HepG2 (cell line): ENCODE measurements around the gene MFAP1. TPM values are rescaled to one million over a fixed set of nuclear protein-coding genes. Genes with fewer than 3 reads are reported as not detected.

Experiments
- GTF3A ChIP-seq: sonication (generic); formaldehyde crosslinking; conservative IDR thresholded peaks from 2 replicates; pipeline ENCODE4 v1.4.0; 2020; ENCODE audit warnings: mild to moderate bottlenecking, missing genetic modification reagents
- HOXA9 ChIP-seq: sonication (generic); formaldehyde crosslinking; IDR thresholded peaks from 2 replicates; pipeline ENCODE4 v1.8.1; 2022; ENCODE audit warnings: missing genetic modification reagents, mild to moderate bottlenecking, moderate library complexity, borderline replicate concordance
- KAT8 ChIP-seq: IDR thresholded peaks from 2 replicates; pipeline ENCODE4 v1.6.1; 2016; ENCODE audit warnings: missing genetic modification reagents, missing compliant biosample characterization
- KDM5A ChIP-seq: fragments of 200-600 bp; sonication (generic); IDR thresholded peaks from 2 replicates; pipeline ENCODE4 v1.7.0; 2018; ENCODE audit warnings: antibody characterized with exemption, mild to moderate bottlenecking, low read length, borderline replicate concordance
- KLF16 ChIP-seq, 2 experiments: sonication (generic) in 1 of 2; formaldehyde crosslinking in 1 of 2; IDR thresholded peaks; 2 replicates each; pipeline versions ENCODE4 v1.6.1 to v1.8.0; 2016 to 2023; ENCODE audit warnings: missing genetic modification reagents in 2 of 2, missing compliant biosample characterization in 1 of 2
- PPARG ChIP-seq: conservative IDR thresholded peaks from 2 replicates; pipeline ENCODE4 v1.6.1; 2016; ENCODE audit warnings: missing biosample characterization, missing genetic modification reagents
- SOX5 ChIP-seq: IDR thresholded peaks from 2 replicates; pipeline ENCODE4 v1.6.1; 2016; ENCODE audit warnings: borderline replicate concordance
- SPEN ChIP-seq: sonication (generic); formaldehyde crosslinking; IDR thresholded peaks from 2 replicates; pipeline ENCODE4 v1.5.1; 2020; ENCODE audit warnings: low read depth, mild to moderate bottlenecking, missing genetic modification reagents
- WIZ ChIP-seq: sonication (generic); formaldehyde crosslinking; IDR thresholded peaks from 2 replicates; pipeline ENCODE4 v1.5.1; 2020; ENCODE audit warnings: mild to moderate bottlenecking, missing genetic modification reagents
- ZFYVE20 ChIP-seq: sonication (generic); formaldehyde crosslinking; IDR thresholded peaks from 2 replicates; pipeline ENCODE4 v1.8.0; 2023; ENCODE audit warnings: low read depth, mild to moderate bottlenecking, moderate library complexity, missing genetic modification reagents, borderline replicate concordance
- ZKSCAN1 ChIP-seq: fragments of 150-350 bp; IDR thresholded peaks from 2 replicates; pipeline ENCODE4 v1.6.1; 2014; ENCODE audit warnings: low read length
- ZNF292 ChIP-seq: sonication (generic); formaldehyde crosslinking; IDR thresholded peaks from 2 replicates; pipeline ENCODE4 v1.8.1; 2022; ENCODE audit warnings: mild to moderate bottlenecking, low read depth, missing genetic modification reagents, borderline replicate concordance
- ZNF431 ChIP-seq: sonication (generic); formaldehyde crosslinking; IDR thresholded peaks from 2 replicates; pipeline ENCODE4 v1.9.0; 2022; ENCODE audit warnings: missing genetic modification reagents, low read depth, mild to moderate bottlenecking, borderline replicate concordance
- ZNF441 ChIP-seq: sonication (generic); formaldehyde crosslinking; IDR thresholded peaks from 2 replicates; pipeline ENCODE4 v1.7.0; 2021; ENCODE audit warnings: missing genetic modification reagents, borderline replicate concordance
- polyA plus RNA-seq, 8 experiments: library from polyadenylated mRNA; depleted of rRNA in 3 of 8; stranded (reverse) in 7 of 8; unstranded in 1 of 8; fragments of >200 nt; fragmentation: Illumina TruSeq in 4 of 8; extraction: Trizol in 4 of 8; gene quantifications; 2 replicates each; pipeline versions ENCODE4 v1.2.1 to v1.2.3, GENCODE V29; 2011 to 2016; ENCODE audit warnings: low read depth in 4 of 8, missing spikeins in 1 of 8, mixed read lengths in 1 of 8; ENCODE audit not compliant: insufficient read depth in 1 of 8
- total RNA-seq, 5 experiments: library from RNA; depleted of rRNA; stranded (reverse); fragments of >200 nt; fragmentation: Illumina TruSeq; extraction: Trizol; gene quantifications; 2 replicates each; pipeline ENCODE4 v1.2.3, GENCODE V29; 2016; ENCODE audit warnings: low read depth in 1 of 5
- TF ChIP-seq, protein P1 (sequence below): sonication (generic); formaldehyde crosslinking; IDR thresholded peaks from 2 replicates; pipeline ENCODE4 v1.4.0; 2020; ENCODE audit warnings: missing genetic modification reagents, borderline replicate concordance
- TF ChIP-seq, protein P2 (sequence below): sonication (generic); formaldehyde crosslinking; IDR thresholded peaks from 2 replicates; pipeline ENCODE4 v1.4.0; 2020; ENCODE audit warnings: mild to moderate bottlenecking, low read depth, missing genetic modification reagents
- TF ChIP-seq, protein P3 (sequence below): IDR thresholded peaks from 2 replicates; pipeline ENCODE4 v1.6.1; 2012; ENCODE audit warnings: low read depth, low read length, improper control_type of control experiment
- TF ChIP-seq, protein P4 (sequence below): sonication (generic); formaldehyde crosslinking; IDR thresholded peaks from 2 replicates; pipeline ENCODE4 v1.4.0; 2020; ENCODE audit warnings: mild to moderate bottlenecking, missing genetic modification reagents, borderline replicate concordance

Gene MFAP1
- total and polyA plus RNA-seq, 2 of the 13 experiments (the other 11 are each of a cell fraction or from before 2014, with no cell fraction given): 11.8 to 39.5 TPM

DNA sequence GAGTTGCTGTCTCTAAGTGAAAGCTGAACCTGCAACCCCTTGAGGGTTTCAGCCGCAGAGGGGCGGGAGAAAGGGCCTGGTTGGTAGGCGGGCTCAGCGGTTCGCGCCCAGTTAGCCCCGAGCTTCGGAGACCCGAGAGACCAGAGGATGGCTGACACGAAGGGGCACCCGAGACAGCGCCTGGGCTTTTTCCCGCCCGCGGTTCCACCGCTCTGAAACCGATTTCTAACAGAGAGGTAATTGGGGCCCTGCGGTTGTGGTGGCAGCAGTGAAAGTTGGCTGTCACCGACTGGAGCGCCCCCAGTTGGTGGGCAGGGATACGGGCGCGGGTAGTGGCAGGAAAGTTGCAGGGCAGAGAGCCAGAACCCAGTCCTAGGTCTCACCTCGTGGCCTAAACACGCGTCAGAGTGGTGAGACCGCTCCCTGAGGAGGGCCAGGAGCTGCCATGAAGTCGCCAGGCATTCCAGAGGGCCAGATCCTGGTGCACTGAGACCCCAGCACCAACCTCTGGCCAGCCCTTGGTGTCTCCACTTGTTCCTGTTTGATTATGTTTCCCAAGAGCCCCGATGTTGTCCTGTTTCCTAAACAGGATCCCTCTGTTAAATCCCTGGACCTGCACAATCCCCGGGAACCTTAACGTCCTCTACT, 47.1 kb downstream of the MFAP1 start (continued):
- TF ChIP-seq, protein P1, sequence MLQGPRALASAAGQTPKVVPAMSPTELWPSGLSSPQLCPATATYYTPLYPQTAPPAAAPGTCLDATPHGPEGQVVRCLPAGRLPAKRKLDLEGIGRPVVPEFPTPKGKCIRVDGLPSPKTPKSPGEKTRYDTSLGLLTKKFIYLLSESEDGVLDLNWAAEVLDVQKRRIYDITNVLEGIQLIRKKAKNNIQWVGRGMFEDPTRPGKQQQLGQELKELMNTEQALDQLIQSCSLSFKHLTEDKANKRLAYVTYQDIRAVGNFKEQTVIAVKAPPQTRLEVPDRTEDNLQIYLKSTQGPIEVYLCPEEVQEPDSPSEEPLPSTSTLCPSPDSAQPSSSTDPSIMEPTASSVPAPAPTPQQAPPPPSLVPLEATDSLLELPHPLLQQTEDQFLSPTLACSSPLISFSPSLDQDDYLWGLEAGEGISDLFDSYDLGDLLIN: no peak
- TF ChIP-seq ZNF292 (CRISPR knock-in tag): 0 out of 2 replicates have a peak, but pooled peaks have one; percentile 44
- TF ChIP-seq GTF3A: 0 out of 2 replicates have a peak, but pooled peaks have one; percentile 63
- TF ChIP-seq, protein P2, sequence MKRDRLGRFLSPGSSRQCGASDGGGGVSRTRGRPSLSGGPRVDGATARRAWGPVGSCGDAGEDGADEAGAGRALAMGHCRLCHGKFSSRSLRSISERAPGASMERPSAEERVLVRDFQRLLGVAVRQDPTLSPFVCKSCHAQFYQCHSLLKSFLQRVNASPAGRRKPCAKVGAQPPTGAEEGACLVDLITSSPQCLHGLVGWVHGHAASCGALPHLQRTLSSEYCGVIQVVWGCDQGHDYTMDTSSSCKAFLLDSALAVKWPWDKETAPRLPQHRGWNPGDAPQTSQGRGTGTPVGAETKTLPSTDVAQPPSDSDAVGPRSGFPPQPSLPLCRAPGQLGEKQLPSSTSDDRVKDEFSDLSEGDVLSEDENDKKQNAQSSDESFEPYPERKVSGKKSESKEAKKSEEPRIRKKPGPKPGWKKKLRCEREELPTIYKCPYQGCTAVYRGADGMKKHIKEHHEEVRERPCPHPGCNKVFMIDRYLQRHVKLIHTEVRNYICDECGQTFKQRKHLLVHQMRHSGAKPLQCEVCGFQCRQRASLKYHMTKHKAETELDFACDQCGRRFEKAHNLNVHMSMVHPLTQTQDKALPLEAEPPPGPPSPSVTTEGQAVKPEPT (CRISPR knock-in tag): 0 out of 2 replicates have a peak, but pooled peaks have one; percentile 39
- TF ChIP-seq ZNF441 (CRISPR knock-in tag): no peak
- no peak for TF ChIP-seq HOXA9 (CRISPR knock-in tag)
- no peak for TF ChIP-seq WIZ
- TF ChIP-seq KAT8: no peak
- 0 out of 2 replicates have a peak, but pooled peaks have one; percentile 21 for TF ChIP-seq SOX5 (CRISPR knock-in tag)
- no peak for TF ChIP-seq ZFYVE20 (CRISPR knock-in tag)
- TF ChIP-seq KDM5A: no peak
- no peak for TF ChIP-seq ZKSCAN1
- 0 out of 2 replicates have a peak, but pooled peaks have one; percentile 4 for TF ChIP-seq ZNF431 (CRISPR knock-in tag)
- TF ChIP-seq, protein P3, sequence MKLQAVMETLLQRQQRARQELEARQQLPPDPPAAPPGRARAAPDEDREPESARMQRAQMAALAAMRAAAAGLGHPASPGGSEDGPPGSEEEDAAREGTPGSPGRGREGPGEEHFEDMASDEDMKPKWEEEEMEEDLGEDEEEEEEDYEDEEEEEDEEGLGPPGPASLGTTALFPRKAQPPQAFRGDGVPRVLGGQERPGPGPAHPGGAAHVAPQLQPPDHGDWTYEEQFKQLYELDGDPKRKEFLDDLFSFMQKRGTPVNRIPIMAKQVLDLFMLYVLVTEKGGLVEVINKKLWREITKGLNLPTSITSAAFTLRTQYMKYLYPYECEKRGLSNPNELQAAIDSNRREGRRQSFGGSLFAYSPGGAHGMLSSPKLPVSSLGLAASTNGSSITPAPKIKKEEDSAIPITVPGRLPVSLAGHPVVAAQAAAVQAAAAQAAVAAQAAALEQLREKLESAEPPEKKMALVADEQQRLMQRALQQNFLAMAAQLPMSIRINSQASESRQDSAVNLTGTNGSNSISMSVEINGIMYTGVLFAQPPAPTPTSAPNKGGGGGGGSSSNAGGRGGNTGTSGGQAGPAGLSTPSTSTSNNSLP: no peak
- TF ChIP-seq, protein P4, sequence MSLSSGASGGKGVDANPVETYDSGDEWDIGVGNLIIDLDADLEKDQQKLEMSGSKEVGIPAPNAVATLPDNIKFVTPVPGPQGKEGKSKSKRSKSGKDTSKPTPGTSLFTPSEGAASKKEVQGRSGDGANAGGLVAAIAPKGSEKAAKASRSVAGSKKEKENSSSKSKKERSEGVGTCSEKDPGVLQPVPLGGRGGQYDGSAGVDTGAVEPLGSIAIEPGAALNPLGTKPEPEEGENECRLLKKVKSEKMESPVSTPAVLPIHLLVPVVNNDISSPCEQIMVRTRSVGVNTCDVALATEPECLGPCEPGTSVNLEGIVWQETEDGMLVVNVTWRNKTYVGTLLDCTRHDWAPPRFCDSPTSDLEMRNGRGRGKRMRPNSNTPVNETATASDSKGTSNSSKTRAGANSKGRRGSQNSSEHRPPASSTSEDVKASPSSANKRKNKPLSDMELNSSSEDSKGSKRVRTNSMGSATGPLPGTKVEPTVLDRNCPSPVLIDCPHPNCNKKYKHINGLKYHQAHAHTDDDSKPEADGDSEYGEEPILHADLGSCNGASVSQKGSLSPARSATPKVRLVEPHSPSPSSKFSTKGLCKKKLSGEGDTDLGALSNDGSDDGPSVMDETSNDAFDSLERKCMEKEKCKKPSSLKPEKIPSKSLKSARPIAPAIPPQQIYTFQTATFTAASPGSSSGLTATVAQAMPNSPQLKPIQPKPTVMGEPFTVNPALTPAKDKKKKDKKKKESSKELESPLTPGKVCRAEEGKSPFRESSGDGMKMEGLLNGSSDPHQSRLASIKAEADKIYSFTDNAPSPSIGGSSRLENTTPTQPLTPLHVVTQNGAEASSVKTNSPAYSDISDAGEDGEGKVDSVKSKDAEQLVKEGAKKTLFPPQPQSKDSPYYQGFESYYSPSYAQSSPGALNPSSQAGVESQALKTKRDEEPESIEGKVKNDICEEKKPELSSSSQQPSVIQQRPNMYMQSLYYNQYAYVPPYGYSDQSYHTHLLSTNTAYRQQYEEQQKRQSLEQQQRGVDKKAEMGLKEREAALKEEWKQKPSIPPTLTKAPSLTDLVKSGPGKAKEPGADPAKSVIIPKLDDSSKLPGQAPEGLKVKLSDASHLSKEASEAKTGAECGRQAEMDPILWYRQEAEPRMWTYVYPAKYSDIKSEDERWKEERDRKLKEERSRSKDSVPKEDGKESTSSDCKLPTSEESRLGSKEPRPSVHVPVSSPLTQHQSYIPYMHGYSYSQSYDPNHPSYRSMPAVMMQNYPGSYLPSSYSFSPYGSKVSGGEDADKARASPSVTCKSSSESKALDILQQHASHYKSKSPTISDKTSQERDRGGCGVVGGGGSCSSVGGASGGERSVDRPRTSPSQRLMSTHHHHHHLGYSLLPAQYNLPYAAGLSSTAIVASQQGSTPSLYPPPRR (CRISPR knock-in tag): no peak; the same call in 1 of the 2 replicates
- TF ChIP-seq SPEN: peak; percentile 58; the same call in 1 of the 2 replicates
- no peak for TF ChIP-seq PPARG (CRISPR knock-in tag)
- no peak for TF ChIP-seq KLF16 (CRISPR knock-in tag; IDR thresholded peaks at IDR 0.05)
